ENCODE results near the gene MEPE. TPM values are rescaled to one million over a fixed set of nuclear protein-coding genes. Genes with fewer than 3 reads are reported as not detected.

The MEPE gene
- total RNA-seq, 2 donors from 2014 or later = not detected

- no peak for DNase-seq (ENCODE audit: low spot score)
- no peaks in the 10 kb centered on the region for H3K4me1 ChIP-seq (replicated peaks)
- under 1% methylated on average over 3 of the region's 3 CpGs for WGBS
- no peaks in the 10 kb centered on the region for H3K9me3 ChIP-seq
- H3K4me3 ChIP-seq = no peak overlapping the region
- H3K27me3 ChIP-seq (replicated peaks; ENCODE audit: insufficient read depth) = no peaks in the 10 kb centered on the region
- TF ChIP-seq CTCF (IDR thresholded peaks at IDR 0.05) (peak in 3 of 4 experiments; percentile 49 to 58 (median 56)), POLR2A (IDR thresholded peaks at IDR 0.05) (no peak)
- no peak overlapping the region for H3K27ac ChIP-seq
- no peaks in the 10 kb centered on the region for H3K36me3 ChIP-seq
- intact Hi-C loops (cut with DNase I) = loop anchor here (2.0 to 10.0 kb wide), 2 partner anchors 120 to 192 kb away; no protein-coding TSS in a partner anchor
Measured at GRCh38 chr4:87853108-87853507, 20.3 kb downstream of the MEPE start.

GRCh38 chr4:87853891-87854290 lies 21.1 kb downstream of the MEPE start:
- intact Hi-C loops (cut with DNase I) = loop anchor here (2.0 to 10.0 kb wide), 2 partner anchors 119 to 191 kb away; no protein-coding TSS in a partner anchor
- no peak overlapping the region for H3K4me3 ChIP-seq
- no peaks in the 10 kb centered on the region for H3K27me3 ChIP-seq (replicated peaks; ENCODE audit: insufficient read depth)
- H3K9me3 ChIP-seq = no peaks in the 10 kb centered on the region
- H3K27ac ChIP-seq = no peak overlapping the region
- TF ChIP-seq POLR2AphosphoS5 (IDR thresholded peaks at IDR 0.05) (no peak), CTCF (IDR thresholded peaks at IDR 0.05) (no peak), POLR2A (IDR thresholded peaks at IDR 0.05) (no peak)
- no peaks in the 10 kb centered on the region for H3K4me1 ChIP-seq (replicated peaks)
- no peak for DNase-seq (ENCODE audit: low spot score)
- no peaks in the 10 kb centered on the region for H3K36me3 ChIP-seq

GRCh38 chr4:87855559-87855958 lies 22.8 kb downstream of the MEPE start:
- intact Hi-C loops (cut with DNase I) = loop anchor here (5.0 to 10.0 kb wide), 2 partner anchors 189 to 357 kb away; no protein-coding TSS in a partner anchor
- no peak overlapping the region for H3K27ac ChIP-seq
- no peaks in the 10 kb centered on the region for H3K36me3 ChIP-seq
- H3K27me3 ChIP-seq (replicated peaks; ENCODE audit: insufficient read depth) = no peaks in the 10 kb centered on the region
- H3K4me1 ChIP-seq (replicated peaks) = no peaks in the 10 kb centered on the region
- TF ChIP-seq POLR2AphosphoS5 (IDR thresholded peaks at IDR 0.05) (no peak), POLR2A (IDR thresholded peaks at IDR 0.05) (no peak)
- H3K9me3 ChIP-seq = no peaks in the 10 kb centered on the region
- WGBS = 66% methylated on average over 6 of the region's 8 CpGs
- no peak for DNase-seq (ENCODE audit: low spot score)
- H3K4me3 ChIP-seq = no peak overlapping the region

- Histone ChIP-seq H3K27me3 (replicated peaks; ENCODE audit: insufficient read depth) (no peaks in the 10 kb centered on the region), H3K36me3 (no peaks in the 10 kb centered on the region), H3K9me3 (no peaks in the 10 kb centered on the region), H3K27ac (no peak overlapping the region), H3K4me3 (no peak overlapping the region), H3K4me1 (replicated peaks) (no peaks in the 10 kb centered on the region)
- intact Hi-C loops (cut with DNase I) = loop anchor here (5.0 to 10.0 kb wide), 2 partner anchors 188 to 355 kb away; no protein-coding TSS in a partner anchor
- TF ChIP-seq POLR2AphosphoS5 (IDR thresholded peaks at IDR 0.05) = no peak
- no peak for TF ChIP-seq POLR2A (IDR thresholded peaks at IDR 0.05)
- TF ChIP-seq CTCF (IDR thresholded peaks at IDR 0.05) = no peak
- 41% methylated on average over 1 of the region's 1 CpG for WGBS
- DNase-seq (ENCODE audit: low spot score) = no peak
Measured at GRCh38 chr4:87856816-87857215, 24.0 kb downstream of the MEPE start.

- Histone ChIP-seq H3K27me3 (replicated peaks; ENCODE audit: insufficient read depth) (no peaks in the 10 kb centered on the region), H3K9me3 (no peaks in the 10 kb centered on the region), H3K4me1 (replicated peaks) (no peaks in the 10 kb centered on the region), H3K36me3 (no peaks in the 10 kb centered on the region), H3K27ac (no peak overlapping the region), H3K4me3 (no peak overlapping the region)
- WGBS = 61% methylated on average over 5 of the region's 5 CpGs
- intact Hi-C loops (cut with DNase I) = loop anchor here (5.0 to 10.0 kb wide), 2 partner anchors 187 to 355 kb away; no protein-coding TSS in a partner anchor
- no peak for TF ChIP-seq POLR2AphosphoS5 (IDR thresholded peaks at IDR 0.05)
- no peak for TF ChIP-seq POLR2A (IDR thresholded peaks at IDR 0.05)
- no peak for TF ChIP-seq CTCF (IDR thresholded peaks at IDR 0.05)
- DNase-seq (ENCODE audit: low spot score) = no peak
Measured at GRCh38 chr4:87857789-87858188, 25.0 kb downstream of the MEPE start.

Measured in prostate gland (tissue), 2 donors.